ENCODE measurements around the gene NTRK2. TPM values are rescaled to one million over a fixed set of nuclear protein-coding genes. Genes with fewer than 3 reads are reported as not detected.

The NTRK2 gene
- total RNA-seq, 1 experiment from 2014 or later: 0.06 TPM

DNA sequence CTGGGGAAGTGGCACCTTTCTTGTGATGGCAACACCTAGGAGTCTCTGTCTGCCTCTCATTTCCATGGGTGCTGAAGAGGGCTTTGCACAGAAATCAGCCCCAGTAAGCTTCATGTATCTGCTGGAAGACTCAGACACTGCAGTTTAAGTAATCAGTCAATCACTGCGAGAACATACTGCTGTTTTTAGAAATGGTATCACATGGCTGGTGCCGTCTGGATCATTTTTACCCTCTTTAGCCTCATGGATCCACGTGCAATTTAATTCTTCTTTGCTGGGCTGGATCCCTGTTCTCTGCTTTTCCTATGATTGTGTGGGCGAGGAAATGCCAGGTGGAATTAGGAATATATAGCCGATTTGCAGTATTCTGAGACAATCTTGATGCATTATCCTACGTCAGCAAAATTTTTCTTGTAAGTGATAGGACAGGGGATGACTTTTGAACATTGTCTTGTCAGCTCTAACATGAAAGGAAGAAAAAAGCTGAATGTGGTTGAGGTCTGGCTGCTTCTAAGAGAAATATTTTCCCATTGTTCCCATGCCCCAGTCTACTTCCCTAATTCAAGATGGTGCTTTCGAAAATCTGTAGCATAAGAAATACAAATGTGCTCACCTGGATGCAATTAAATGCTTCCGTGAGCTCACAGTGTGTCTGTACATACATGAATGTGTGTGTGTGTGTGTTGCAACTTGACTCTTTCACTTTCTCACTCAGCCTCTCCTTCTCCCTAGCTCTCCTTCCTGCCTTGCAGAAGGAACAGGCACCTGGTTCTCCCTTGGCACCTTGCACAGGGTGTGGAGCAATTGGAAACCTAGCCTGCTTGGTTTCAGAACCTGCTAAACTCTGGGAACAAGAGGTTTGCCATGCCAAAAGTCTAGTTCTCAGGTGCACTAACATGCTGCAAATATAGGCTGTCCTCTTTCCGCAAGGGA is 281.6 kb downstream of the NTRK2 start:
- BruUV-seq (replicated peaks): no TSS peak
- POLR2A ChIA-PET (ENCODE audit: low non-redundant PET): no interaction called here
- Histone ChIP-seq H3K4me3 (ENCODE audit: low read depth, low read length, poor library complexity, severe bottlenecking) (no peak overlapping the region), H3K4me1 (ENCODE audit: insufficient read depth, low read length, poor library complexity, severe bottlenecking) (no peaks in the 10 kb centered on the region), H3K27ac (ENCODE audit: low read depth, low read length, poor library complexity, severe bottlenecking) (no peak overlapping the region), H3K27me3 (replicated peaks; ENCODE audit: insufficient read depth, low read depth, low read length, poor library complexity) (no peaks in the 10 kb centered on the region), H3K9me3 (ENCODE audit: low read depth, low read length, poor library complexity, severe bottlenecking) (no peaks in the 10 kb centered on the region), H3K36me3 (ENCODE audit: insufficient read depth, low read length, poor library complexity, severe bottlenecking) (no peaks in the 10 kb centered on the region)
- intact Hi-C loops (cut with micrococcal nuclease; ENCODE audit: unreplicated experiment): loop anchor here (5.0 to 10.0 kb wide), 3 partner anchors 249 to 549 kb away; partner anchors contain the start of gene NTRK2
- no peak for TF ChIP-seq EZH2 (IDR thresholded peaks at IDR 0.05; ENCODE audit: borderline replicate concordance, low read depth, low read length, poor library complexity, severe bottlenecking)
- DNase-seq (ENCODE audit: low spot score): no peak
- CTCF ChIA-PET: interaction anchor here (1.2 kb wide), 1 partner anchor 253 kb away, joined by 3 read pairs; no protein-coding TSS in a partner anchor

DNA sequence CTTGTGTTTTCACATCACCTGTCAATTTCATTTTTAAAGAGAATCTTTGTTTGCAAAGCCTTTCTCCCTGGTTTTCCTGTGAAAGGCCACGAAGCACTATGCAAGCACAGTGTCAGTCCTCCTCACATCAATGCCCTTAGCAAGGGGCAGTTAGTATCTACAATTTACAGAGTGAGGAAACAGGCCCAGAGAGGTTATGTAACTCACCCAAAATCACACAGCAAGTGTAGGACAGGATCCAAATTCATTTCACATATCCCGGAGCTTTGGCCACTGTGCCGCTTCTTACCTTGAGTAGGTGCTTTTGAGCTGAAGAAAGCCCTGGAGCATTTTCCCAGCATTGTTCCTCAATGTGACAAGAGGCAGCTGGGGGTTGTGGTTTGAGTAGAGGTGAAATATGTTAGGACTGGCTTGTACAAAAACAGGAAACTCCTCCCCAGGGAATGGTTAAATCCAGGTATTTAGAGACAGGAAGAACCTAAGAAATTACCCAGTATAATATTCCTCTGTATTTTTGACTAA is 283.8 kb downstream of the NTRK2 start:
- Histone ChIP-seq H3K9me3 (ENCODE audit: low read depth, low read length, poor library complexity, severe bottlenecking) (no peaks in the 10 kb centered on the region), H3K27me3 (replicated peaks; ENCODE audit: insufficient read depth, low read depth, low read length, poor library complexity) (no peaks in the 10 kb centered on the region), H3K27ac (ENCODE audit: low read depth, low read length, poor library complexity, severe bottlenecking) (no peak overlapping the region), H3K36me3 (ENCODE audit: insufficient read depth, low read length, poor library complexity, severe bottlenecking) (no peaks in the 10 kb centered on the region), H3K4me1 (ENCODE audit: insufficient read depth, low read length, poor library complexity, severe bottlenecking) (no peaks in the 10 kb centered on the region), H3K4me3 (ENCODE audit: low read depth, low read length, poor library complexity, severe bottlenecking) (no peak overlapping the region)
- TF ChIP-seq, protein P1, sequence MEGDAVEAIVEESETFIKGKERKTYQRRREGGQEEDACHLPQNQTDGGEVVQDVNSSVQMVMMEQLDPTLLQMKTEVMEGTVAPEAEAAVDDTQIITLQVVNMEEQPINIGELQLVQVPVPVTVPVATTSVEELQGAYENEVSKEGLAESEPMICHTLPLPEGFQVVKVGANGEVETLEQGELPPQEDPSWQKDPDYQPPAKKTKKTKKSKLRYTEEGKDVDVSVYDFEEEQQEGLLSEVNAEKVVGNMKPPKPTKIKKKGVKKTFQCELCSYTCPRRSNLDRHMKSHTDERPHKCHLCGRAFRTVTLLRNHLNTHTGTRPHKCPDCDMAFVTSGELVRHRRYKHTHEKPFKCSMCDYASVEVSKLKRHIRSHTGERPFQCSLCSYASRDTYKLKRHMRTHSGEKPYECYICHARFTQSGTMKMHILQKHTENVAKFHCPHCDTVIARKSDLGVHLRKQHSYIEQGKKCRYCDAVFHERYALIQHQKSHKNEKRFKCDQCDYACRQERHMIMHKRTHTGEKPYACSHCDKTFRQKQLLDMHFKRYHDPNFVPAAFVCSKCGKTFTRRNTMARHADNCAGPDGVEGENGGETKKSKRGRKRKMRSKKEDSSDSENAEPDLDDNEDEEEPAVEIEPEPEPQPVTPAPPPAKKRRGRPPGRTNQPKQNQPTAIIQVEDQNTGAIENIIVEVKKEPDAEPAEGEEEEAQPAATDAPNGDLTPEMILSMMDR (conservative IDR thresholded peaks at IDR 0.05; ENCODE audit: low read depth, low read length): no peak
- TF ChIP-seq EZH2 (IDR thresholded peaks at IDR 0.05; ENCODE audit: borderline replicate concordance, low read depth, low read length, poor library complexity, severe bottlenecking): no peak
- CTCF ChIA-PET: no interaction called here
- POLR2A ChIA-PET (ENCODE audit: low non-redundant PET): no interaction called here
- intact Hi-C loops (cut with micrococcal nuclease; ENCODE audit: unreplicated experiment): loop anchor here (5.0 to 10.0 kb wide), 3 partner anchors 251 to 551 kb away; partner anchors contain the start of gene NTRK2
- DNase-seq (ENCODE audit: low spot score): no peak
- no TSS peak for BruUV-seq (replicated peaks)

DNA sequence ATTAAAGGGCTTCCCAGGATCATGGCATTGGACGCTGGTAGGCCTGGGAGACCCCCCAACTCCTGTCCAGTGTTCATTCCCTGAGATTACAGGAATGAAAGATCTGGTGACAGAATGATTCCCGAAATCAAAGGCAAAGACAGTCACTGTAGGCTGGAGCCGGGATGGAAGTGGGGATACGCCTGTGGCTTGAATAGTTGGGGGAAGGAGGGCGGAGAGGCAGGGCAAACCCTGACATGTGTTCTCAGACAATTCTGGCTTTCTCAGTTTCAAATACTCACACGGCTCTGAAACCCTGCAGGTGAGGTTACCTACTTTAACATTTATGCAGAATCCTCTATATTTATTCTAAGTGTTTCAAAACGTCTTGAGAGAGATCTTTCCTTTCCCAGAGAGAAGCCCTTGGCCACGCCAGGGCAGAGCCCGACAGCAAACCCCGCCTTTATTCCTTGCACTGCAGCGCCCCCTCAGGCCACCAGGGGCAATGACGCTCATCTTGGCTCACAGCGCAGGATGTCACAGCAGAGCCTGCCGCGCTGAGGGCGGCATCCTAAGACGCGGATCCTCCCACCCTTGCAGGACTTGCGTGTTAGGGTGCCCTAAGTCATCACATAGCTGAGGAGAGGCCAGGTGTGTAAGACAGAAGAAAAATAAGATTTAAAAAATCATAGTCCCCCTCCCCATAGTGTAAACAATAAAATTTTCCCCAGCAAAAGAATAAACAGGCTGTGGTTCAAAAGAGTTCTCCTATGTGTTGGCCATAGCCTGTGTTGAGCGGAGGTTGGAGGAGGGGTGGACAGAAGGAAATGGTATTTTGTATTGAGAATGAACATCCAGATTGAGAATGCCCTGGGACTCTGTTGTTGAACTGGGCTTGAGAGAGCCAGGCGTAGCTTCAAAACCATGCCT is 284.5 kb downstream of the NTRK2 start:
- ChIA-PET POLR2A (ENCODE audit: low non-redundant PET) (interaction anchor here (0.6 kb wide), 1 partner anchor 1774 kb away, joined by 6 read pairs; no protein-coding TSS in a partner anchor), CTCF (no interaction called here)
- no peak for TF ChIP-seq EZH2 (IDR thresholded peaks at IDR 0.05; ENCODE audit: borderline replicate concordance, low read depth, low read length, poor library complexity, severe bottlenecking)
- TF ChIP-seq, protein P1 (conservative IDR thresholded peaks at IDR 0.05; ENCODE audit: low read depth, low read length): peak; percentile 94
- H3K9me3 ChIP-seq (ENCODE audit: low read depth, low read length, poor library complexity, severe bottlenecking): no peaks in the 10 kb centered on the region
- no TSS peak for BruUV-seq (replicated peaks)
- no peak overlapping the region for H3K4me3 ChIP-seq (ENCODE audit: low read depth, low read length, poor library complexity, severe bottlenecking)
- H3K27me3 ChIP-seq (replicated peaks; ENCODE audit: insufficient read depth, low read depth, low read length, poor library complexity): no peaks in the 10 kb centered on the region
- no peaks in the 10 kb centered on the region for H3K36me3 ChIP-seq (ENCODE audit: insufficient read depth, low read length, poor library complexity, severe bottlenecking)
- H3K27ac ChIP-seq (ENCODE audit: low read depth, low read length, poor library complexity, severe bottlenecking): no peak overlapping the region
- intact Hi-C loops (cut with micrococcal nuclease; ENCODE audit: unreplicated experiment): loop anchor here (5.0 to 10.0 kb wide), 3 partner anchors 252 to 552 kb away; partner anchors contain the start of gene NTRK2
- H3K4me1 ChIP-seq (ENCODE audit: insufficient read depth, low read length, poor library complexity, severe bottlenecking): no peaks in the 10 kb centered on the region
- DNase-seq (ENCODE audit: low spot score): peak; percentile 66

Data from A673 (cell line).